ENCODE measurements around the gene ADSL.

DNA sequence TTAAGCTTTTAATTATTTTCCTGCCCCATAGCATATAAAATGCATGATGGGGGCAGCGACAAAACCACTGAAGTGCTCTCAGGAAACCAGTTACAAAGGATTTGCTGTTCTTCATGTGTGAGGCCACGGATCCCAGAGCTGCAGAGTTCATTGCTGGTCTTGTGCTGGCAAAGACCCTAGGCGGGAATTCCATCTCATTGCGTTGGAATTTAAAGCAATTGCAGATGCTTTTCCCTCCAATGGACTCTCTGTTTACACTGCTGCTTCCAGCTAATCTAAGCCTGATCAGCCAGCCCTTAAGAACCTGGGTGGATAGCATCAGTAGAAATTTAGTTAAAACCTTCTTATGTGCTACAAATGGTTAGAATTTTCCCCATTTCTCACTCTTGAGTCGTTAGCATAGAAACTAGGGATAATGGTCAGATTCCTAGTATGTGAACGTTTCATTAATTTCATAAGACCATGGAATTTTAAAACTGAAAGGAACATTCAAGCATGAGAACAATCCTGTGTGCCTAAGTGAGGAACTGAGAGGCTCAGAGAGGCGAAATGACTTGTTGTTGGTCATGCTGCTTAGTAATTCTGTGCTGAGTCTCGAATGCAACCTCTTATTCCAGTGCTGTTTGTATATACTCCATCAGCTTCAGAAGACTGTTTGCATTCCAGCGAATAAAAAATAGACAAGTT is 36.1 kb upstream of the ADSL start:
- TF ChIP-seq, protein P1, sequence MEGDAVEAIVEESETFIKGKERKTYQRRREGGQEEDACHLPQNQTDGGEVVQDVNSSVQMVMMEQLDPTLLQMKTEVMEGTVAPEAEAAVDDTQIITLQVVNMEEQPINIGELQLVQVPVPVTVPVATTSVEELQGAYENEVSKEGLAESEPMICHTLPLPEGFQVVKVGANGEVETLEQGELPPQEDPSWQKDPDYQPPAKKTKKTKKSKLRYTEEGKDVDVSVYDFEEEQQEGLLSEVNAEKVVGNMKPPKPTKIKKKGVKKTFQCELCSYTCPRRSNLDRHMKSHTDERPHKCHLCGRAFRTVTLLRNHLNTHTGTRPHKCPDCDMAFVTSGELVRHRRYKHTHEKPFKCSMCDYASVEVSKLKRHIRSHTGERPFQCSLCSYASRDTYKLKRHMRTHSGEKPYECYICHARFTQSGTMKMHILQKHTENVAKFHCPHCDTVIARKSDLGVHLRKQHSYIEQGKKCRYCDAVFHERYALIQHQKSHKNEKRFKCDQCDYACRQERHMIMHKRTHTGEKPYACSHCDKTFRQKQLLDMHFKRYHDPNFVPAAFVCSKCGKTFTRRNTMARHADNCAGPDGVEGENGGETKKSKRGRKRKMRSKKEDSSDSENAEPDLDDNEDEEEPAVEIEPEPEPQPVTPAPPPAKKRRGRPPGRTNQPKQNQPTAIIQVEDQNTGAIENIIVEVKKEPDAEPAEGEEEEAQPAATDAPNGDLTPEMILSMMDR (conservative IDR thresholded peaks at IDR 0.05; ENCODE audit: low read depth, low read length): no peak
- TF ChIP-seq EZH2phosphoT487 (IDR thresholded peaks at IDR 0.05; ENCODE audit: borderline replicate concordance, low read length): no peak
